ENCODE results near the gene FHL3. TPM values are rescaled to one million over a fixed set of nuclear protein-coding genes. Genes with fewer than 3 reads are reported as not detected.

FHL3 gene
- total RNA-seq, 1 donor from 2014 or later: 17.6 TPM

DNA sequence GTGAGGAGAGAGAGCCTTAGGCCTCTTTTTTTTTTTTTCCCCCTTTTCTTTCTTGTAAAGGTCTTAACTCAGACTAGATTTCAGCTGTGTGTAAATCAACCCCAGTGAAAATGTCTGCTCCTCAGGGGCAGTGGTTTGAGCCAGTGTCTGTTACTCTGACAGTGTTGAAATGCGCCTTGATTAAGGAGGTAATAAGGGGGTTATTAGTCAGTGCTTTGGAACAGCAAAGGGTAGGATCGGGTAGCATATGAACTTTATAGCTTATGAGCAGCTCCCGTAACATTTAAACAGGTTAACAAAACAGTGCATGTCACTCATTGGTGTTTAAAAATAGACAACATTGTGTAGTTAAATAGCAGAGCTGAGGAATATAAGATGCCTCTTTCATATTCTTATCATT lies 17.5 kb upstream of the FHL3 start:
- peaks cover 1% of the 10 kb centered on the region for H3K4me1 Mint-ChIP-seq (ENCODE audit: low read depth)
- no peaks in the 10 kb centered on the region for H3K27me3 Mint-ChIP-seq
- TF ChIP-seq, protein P1, sequence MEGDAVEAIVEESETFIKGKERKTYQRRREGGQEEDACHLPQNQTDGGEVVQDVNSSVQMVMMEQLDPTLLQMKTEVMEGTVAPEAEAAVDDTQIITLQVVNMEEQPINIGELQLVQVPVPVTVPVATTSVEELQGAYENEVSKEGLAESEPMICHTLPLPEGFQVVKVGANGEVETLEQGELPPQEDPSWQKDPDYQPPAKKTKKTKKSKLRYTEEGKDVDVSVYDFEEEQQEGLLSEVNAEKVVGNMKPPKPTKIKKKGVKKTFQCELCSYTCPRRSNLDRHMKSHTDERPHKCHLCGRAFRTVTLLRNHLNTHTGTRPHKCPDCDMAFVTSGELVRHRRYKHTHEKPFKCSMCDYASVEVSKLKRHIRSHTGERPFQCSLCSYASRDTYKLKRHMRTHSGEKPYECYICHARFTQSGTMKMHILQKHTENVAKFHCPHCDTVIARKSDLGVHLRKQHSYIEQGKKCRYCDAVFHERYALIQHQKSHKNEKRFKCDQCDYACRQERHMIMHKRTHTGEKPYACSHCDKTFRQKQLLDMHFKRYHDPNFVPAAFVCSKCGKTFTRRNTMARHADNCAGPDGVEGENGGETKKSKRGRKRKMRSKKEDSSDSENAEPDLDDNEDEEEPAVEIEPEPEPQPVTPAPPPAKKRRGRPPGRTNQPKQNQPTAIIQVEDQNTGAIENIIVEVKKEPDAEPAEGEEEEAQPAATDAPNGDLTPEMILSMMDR (IDR thresholded peaks at IDR 0.05; ENCODE audit: unreplicated experiment): no peak
- no peak overlapping the region for H3K27ac Mint-ChIP-seq
- H3K4me3 Mint-ChIP-seq (ENCODE audit: low read depth): no peak overlapping the region
- peaks cover 28% of the 10 kb centered on the region for H3K36me3 Mint-ChIP-seq (ENCODE audit: insufficient read depth)
- no peak for DNase-seq (ENCODE audit: low spot score, unreplicated experiment)
- no peaks in the 10 kb centered on the region for H3K9me3 Mint-ChIP-seq (ENCODE audit: low read depth)

DNA sequence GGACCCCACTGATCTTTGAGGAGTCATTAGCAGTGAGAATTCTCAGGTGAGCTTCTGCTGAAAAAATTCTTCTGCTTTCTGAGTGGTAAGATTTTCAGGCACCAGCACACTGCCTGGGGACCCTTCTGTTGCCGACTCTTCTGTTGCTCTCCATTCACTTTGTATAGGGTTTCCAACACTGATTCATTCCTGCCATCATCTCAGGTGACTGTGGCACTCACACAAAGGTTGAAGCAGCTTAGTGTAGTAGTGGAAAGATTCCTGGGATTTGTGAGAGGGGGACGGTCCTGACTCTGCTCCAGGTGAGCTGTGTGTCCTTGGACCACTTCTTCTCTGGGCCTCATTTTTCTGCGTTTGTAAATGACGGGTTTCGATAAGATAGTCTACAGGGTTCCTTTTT lies 16.7 kb upstream of the FHL3 start:
- DNase-seq (ENCODE audit: low spot score, unreplicated experiment): no peak
- TF ChIP-seq, protein P1 (IDR thresholded peaks at IDR 0.05; ENCODE audit: unreplicated experiment): no peak
- Mint-ChIP-seq H3K27ac (peak overlapping the region; percentile 74), H3K27me3 (no peaks in the 10 kb centered on the region), H3K4me3 (ENCODE audit: low read depth) (no peak overlapping the region), H3K9me3 (ENCODE audit: low read depth) (no peaks in the 10 kb centered on the region), H3K36me3 (ENCODE audit: insufficient read depth) (peaks cover 28% of the 10 kb centered on the region), H3K4me1 (ENCODE audit: low read depth) (peaks cover 1% of the 10 kb centered on the region)

- Mint-ChIP-seq H3K36me3 (ENCODE audit: insufficient read depth) (peaks cover 27% of the 10 kb centered on the region), H3K9me3 (ENCODE audit: low read depth) (no peaks in the 10 kb centered on the region), H3K27me3 (no peaks in the 10 kb centered on the region), H3K4me3 (ENCODE audit: low read depth) (no peak overlapping the region), H3K4me1 (ENCODE audit: low read depth) (no peaks in the 10 kb centered on the region), H3K27ac (no peak overlapping the region)
- DNase-seq (ENCODE audit: low spot score, unreplicated experiment): no peak
- TF ChIP-seq, protein P1 (IDR thresholded peaks at IDR 0.05; ENCODE audit: unreplicated experiment): no peak
Observed at GRCh38 chr1:38020396-38020795, 15.1 kb upstream of the FHL3 start.

DNA sequence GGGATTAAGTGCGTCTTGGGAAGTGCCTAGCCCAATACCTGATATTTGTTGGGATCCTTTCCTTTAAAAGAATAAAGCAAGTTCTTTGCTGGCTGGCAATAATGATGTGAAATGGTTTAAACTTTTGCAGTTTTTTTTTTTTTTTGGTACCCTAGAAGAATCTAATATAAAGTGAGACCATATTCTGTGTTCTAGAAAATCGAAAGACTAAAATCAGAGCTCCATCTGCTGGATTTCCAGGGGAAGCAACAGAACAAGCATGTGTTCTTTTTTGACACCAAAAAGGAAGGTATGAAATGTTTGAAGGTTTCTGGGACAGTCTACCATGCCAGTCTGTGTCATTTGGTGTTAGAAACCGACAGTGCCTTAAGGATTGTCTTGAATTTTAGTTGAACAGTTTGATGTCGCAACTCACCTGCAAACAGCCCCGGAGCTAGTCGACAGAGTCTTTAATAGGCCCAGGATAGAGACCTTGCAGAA lies 13.6 kb upstream of the FHL3 start:
- DNase-seq (ENCODE audit: low spot score, unreplicated experiment): no peak
- Mint-ChIP-seq H3K4me1 (ENCODE audit: low read depth) (peaks cover 2% of the 10 kb centered on the region), H3K36me3 (ENCODE audit: insufficient read depth) (peaks cover 23% of the 10 kb centered on the region)

DNA sequence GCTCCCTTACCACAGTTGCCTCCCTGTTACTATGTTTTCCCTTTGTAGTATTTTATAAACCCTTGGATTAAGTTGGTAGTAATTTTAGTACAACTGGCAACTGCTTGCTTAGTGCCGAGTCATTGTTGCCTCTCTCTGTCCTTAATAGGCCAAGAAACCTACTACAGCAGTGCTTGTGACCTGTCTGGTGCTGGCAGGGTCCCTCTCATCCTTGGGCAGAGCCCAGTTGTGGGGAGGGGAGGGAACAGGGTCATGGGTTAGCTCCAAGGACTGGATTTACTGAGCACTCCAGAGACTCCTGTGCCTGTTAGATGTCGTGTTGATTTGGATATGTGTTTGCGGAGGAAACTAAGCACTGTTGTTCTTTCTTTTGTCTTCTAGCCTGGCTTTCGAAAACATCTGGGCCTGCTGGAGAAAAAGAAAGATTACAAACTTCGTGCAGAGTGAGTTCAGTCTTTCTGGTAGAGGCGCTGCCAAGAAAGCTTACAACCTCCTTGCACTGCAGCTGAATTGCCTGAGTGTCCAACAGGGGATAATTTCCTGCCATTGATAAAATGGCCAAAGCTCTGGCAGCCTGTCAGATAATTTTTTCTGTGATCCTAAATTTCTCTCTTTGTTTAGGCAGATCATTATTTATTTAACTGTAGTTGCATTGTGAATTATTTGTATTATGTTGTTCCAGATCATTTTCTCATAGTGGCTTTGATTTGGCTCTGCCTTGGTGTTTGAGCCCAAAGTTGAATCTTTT lies 10.8 kb upstream of the FHL3 start:
- no peak overlapping the region for H3K4me3 Mint-ChIP-seq (ENCODE audit: low read depth)
- peaks cover 8% of the 10 kb centered on the region for H3K4me1 Mint-ChIP-seq (ENCODE audit: low read depth)
- peaks cover 12% of the 10 kb centered on the region for H3K36me3 Mint-ChIP-seq (ENCODE audit: insufficient read depth)
- H3K27me3 Mint-ChIP-seq: no peaks in the 10 kb centered on the region
- no peaks in the 10 kb centered on the region for H3K9me3 Mint-ChIP-seq (ENCODE audit: low read depth)
- DNase-seq (ENCODE audit: low spot score, unreplicated experiment): no peak
- TF ChIP-seq, protein P1 (IDR thresholded peaks at IDR 0.05; ENCODE audit: unreplicated experiment): no peak
- H3K27ac Mint-ChIP-seq: peak overlapping the region; percentile 38

More for the DNA sequence above, 13.6 kb upstream of the FHL3 start:
- TF ChIP-seq, protein P1 (IDR thresholded peaks at IDR 0.05; ENCODE audit: unreplicated experiment): peak; percentile 59
- Mint-ChIP-seq H3K4me3 (ENCODE audit: low read depth) (no peak overlapping the region), H3K27ac (no peak overlapping the region), H3K27me3 (no peaks in the 10 kb centered on the region), H3K9me3 (ENCODE audit: low read depth) (no peaks in the 10 kb centered on the region)

Measured in progenitor cell of endocrine pancreas (in vitro differentiated cells).